HepG2 (cell line): ENCODE measurements around the gene EFNA2. TPM values are rescaled to one million over a fixed set of nuclear protein-coding genes. Genes with fewer than 3 reads are reported as not detected.
A peak's percentile ranks its signal among the peaks of the same experiment; 100 is the strongest.

Source experiments
- ADNP ChIP-seq: sonication (generic); formaldehyde crosslinking; IDR thresholded peaks from 2 replicates; pipeline ENCODE4 v1.4.0; 2020; ENCODE audit warnings: missing genetic modification reagents
- CHCHD3 ChIP-seq: sonication (generic); formaldehyde crosslinking; IDR thresholded peaks from 2 replicates; pipeline ENCODE4 v1.8.0; 2022; ENCODE audit warnings: mild to moderate bottlenecking, missing genetic modification reagents, moderate library complexity
- GATAD1 ChIP-seq: IDR thresholded peaks from 2 replicates; pipeline ENCODE4 v1.6.1; 2016; ENCODE audit warnings: missing genetic modification reagents, missing compliant biosample characterization
- GMEB1 ChIP-seq: sonication (generic); formaldehyde crosslinking; IDR thresholded peaks from 2 replicates; pipeline ENCODE4 v1.5.1; 2020; ENCODE audit warnings: missing genetic modification reagents, mild to moderate bottlenecking, borderline replicate concordance
- IRF9 ChIP-seq: sonication (generic); formaldehyde crosslinking; IDR thresholded peaks from 2 replicates; pipeline ENCODE4 v1.8.0; 2022; ENCODE audit warnings: missing genetic modification reagents, mild to moderate bottlenecking, borderline replicate concordance
- KMT2A ChIP-seq: sonication (generic); formaldehyde crosslinking; IDR thresholded peaks from 2 replicates; pipeline ENCODE4 v1.4.0; 2020; ENCODE audit warnings: missing genetic modification reagents
- SOX5 ChIP-seq: IDR thresholded peaks from 2 replicates; pipeline ENCODE4 v1.6.1; 2016; ENCODE audit warnings: borderline replicate concordance
- SSRP1 ChIP-seq: IDR thresholded peaks from 2 replicates; pipeline ENCODE4 v1.6.1; 2016; ENCODE audit warnings: control low read depth
- ZBTB7A ChIP-seq: sonication (generic); formaldehyde crosslinking; IDR thresholded peaks from 2 replicates; pipeline ENCODE4 v1.8.0; 2022; ENCODE audit warnings: mild to moderate bottlenecking, missing genetic modification reagents
- ZNF12 ChIP-seq: sonication (generic); formaldehyde crosslinking; IDR thresholded peaks from 2 replicates; pipeline ENCODE4 v1.5.0; 2020; ENCODE audit warnings: missing genetic modification reagents
- ZNF18 ChIP-seq: sonication (generic); formaldehyde crosslinking; IDR thresholded peaks from 2 replicates; pipeline ENCODE4 v1.8.0; 2022; ENCODE audit warnings: mild to moderate bottlenecking, missing genetic modification reagents; ENCODE audit not compliant: insufficient replicate concordance
- ZNF263 ChIP-seq: sonication (generic); formaldehyde crosslinking; IDR thresholded peaks from 2 replicates; pipeline ENCODE4 v1.4.0; 2020; ENCODE audit warnings: missing genetic modification reagents
- ZNF496 ChIP-seq: sonication (generic); formaldehyde crosslinking; IDR thresholded peaks from 2 replicates; pipeline ENCODE4 v1.8.1; 2023; ENCODE audit warnings: mild to moderate bottlenecking, moderate library complexity, missing genetic modification reagents; ENCODE audit not compliant: insufficient replicate concordance
- ZNF619 ChIP-seq: sonication (generic); formaldehyde crosslinking; IDR thresholded peaks from 2 replicates; pipeline ENCODE4 v1.4.0; 2020; ENCODE audit warnings: mild to moderate bottlenecking, missing genetic modification reagents
- ZNF782 ChIP-seq: sonication (generic); formaldehyde crosslinking; IDR thresholded peaks from 2 replicates; pipeline ENCODE4 v1.4.0; 2020; ENCODE audit warnings: missing genetic modification reagents, mild to moderate bottlenecking, borderline replicate concordance
- ZNF816 ChIP-seq: sonication (generic); formaldehyde crosslinking; IDR thresholded peaks from 2 replicates; pipeline ENCODE4 v1.8.0; 2022; ENCODE audit warnings: missing genetic modification reagents, mild to moderate bottlenecking, borderline replicate concordance
- polyA plus RNA-seq, 8 experiments: library from polyadenylated mRNA; depleted of rRNA in 3 of 8; stranded (reverse) in 7 of 8; unstranded in 1 of 8; fragments of >200 nt; fragmentation: Illumina TruSeq in 4 of 8; extraction: Trizol in 4 of 8; gene quantifications; 2 replicates each; pipeline versions ENCODE4 v1.2.1 to v1.2.3, GENCODE V29; 2011 to 2016; ENCODE audit warnings: low read depth in 4 of 8, missing spikeins in 1 of 8, mixed read lengths in 1 of 8; ENCODE audit not compliant: insufficient read depth in 1 of 8
- total RNA-seq, 5 experiments: library from RNA; depleted of rRNA; stranded (reverse); fragments of >200 nt; fragmentation: Illumina TruSeq; extraction: Trizol; gene quantifications; 2 replicates each; pipeline ENCODE4 v1.2.3, GENCODE V29; 2016; ENCODE audit warnings: low read depth in 1 of 5
- TF ChIP-seq, protein P1 (sequence below): sonication (generic); formaldehyde crosslinking; IDR thresholded peaks from 2 replicates; pipeline ENCODE4 v1.4.0; 2020; ENCODE audit warnings: missing genetic modification reagents, borderline replicate concordance
- TF ChIP-seq, protein P2 (sequence below): sonication (generic); formaldehyde crosslinking; IDR thresholded peaks from 2 replicates; pipeline ENCODE4 v1.9.0; 2021; ENCODE audit warnings: missing genetic modification reagents, borderline replicate concordance

Gene EFNA2
- total and polyA plus RNA-seq, 2 of the 13 experiments (the other 11 are each of a cell fraction or from before 2014, with no cell fraction given) = 6.0 to 9.9 TPM

DNA sequence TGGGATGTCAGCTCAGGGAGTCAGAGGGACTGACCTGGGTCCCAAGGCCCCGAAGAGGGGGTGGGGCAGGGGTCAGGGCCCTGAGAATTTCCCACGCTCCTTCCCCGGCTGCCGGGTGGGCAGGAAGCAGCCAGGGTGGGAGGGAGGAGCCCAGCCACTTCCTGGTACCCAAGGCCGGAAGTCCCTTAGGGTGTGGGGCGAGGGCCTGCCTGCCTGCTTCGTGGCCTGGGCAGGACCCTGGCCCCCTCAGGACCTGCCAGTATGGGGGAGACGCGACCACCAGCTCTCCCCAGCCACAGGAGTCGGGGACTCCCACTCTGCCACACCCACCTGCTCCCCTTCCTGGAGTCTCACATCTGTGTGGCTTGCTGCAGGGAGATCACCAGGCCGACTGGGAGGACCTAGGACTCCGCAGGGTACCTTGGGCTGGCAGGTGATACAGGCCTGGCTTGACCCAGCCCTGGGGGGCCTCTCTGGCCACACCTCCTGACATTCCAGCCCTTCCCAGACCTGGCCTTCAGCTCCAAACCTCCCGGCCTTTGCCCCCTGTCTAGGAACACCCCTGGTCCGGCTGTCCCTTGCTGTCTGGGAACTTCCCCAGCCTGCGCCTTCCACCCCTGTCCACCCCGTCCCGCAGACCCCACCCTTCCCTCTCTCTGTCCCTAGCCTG lies 26.3 kb upstream of the EFNA2 start (continued):
- peak; percentile 95 for TF ChIP-seq ZNF263 (CRISPR knock-in tag)
- peak; percentile 96; the same call in 1 of the 2 replicates for TF ChIP-seq SSRP1 (CRISPR knock-in tag)
- TF ChIP-seq GATAD1 (CRISPR knock-in tag) = 0 out of 2 replicates have a peak, but pooled peaks have one; percentile 48
- TF ChIP-seq CHCHD3 (CRISPR knock-in tag) = no peak
- no peak for TF ChIP-seq ADNP
- no peak; the same call in 1 of the 2 replicates for TF ChIP-seq ZNF12 (CRISPR knock-in tag)
- TF ChIP-seq, protein P1, sequence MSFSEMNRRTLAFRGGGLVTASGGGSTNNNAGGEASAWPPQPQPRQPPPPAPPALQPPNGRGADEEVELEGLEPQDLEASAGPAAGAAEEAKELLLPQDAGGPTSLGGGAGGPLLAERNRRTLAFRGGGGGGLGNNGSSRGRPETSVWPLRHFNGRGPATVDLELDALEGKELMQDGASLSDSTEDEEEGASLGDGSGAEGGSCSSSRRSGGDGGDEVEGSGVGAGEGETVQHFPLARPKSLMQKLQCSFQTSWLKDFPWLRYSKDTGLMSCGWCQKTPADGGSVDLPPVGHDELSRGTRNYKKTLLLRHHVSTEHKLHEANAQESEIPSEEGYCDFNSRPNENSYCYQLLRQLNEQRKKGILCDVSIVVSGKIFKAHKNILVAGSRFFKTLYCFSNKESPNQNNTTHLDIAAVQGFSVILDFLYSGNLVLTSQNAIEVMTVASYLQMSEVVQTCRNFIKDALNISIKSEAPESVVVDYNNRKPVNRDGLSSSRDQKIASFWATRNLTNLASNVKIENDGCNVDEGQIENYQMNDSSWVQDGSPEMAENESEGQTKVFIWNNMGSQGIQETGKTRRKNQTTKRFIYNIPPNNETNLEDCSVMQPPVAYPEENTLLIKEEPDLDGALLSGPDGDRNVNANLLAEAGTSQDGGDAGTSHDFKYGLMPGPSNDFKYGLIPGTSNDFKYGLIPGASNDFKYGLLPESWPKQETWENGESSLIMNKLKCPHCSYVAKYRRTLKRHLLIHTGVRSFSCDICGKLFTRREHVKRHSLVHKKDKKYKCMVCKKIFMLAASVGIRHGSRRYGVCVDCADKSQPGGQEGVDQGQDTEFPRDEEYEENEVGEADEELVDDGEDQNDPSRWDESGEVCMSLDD = peak; percentile 74; the same call in 1 of the 2 replicates
- TF ChIP-seq ZNF782 (CRISPR knock-in tag) = peak; percentile 85
- 0 out of 2 replicates have a peak, but pooled peaks have one; percentile 21 for TF ChIP-seq KMT2A (CRISPR knock-in tag)
- peak; percentile 89 for TF ChIP-seq ZNF18 (CRISPR knock-in tag)
- TF ChIP-seq ZNF816 (CRISPR knock-in tag) = no peak
- TF ChIP-seq ZNF496 (CRISPR knock-in tag) = no peak
- TF ChIP-seq IRF9 (CRISPR knock-in tag) = peak; percentile 78
- peak; percentile 97 for TF ChIP-seq ZBTB7A (CRISPR knock-in tag)
- TF ChIP-seq, protein P2, sequence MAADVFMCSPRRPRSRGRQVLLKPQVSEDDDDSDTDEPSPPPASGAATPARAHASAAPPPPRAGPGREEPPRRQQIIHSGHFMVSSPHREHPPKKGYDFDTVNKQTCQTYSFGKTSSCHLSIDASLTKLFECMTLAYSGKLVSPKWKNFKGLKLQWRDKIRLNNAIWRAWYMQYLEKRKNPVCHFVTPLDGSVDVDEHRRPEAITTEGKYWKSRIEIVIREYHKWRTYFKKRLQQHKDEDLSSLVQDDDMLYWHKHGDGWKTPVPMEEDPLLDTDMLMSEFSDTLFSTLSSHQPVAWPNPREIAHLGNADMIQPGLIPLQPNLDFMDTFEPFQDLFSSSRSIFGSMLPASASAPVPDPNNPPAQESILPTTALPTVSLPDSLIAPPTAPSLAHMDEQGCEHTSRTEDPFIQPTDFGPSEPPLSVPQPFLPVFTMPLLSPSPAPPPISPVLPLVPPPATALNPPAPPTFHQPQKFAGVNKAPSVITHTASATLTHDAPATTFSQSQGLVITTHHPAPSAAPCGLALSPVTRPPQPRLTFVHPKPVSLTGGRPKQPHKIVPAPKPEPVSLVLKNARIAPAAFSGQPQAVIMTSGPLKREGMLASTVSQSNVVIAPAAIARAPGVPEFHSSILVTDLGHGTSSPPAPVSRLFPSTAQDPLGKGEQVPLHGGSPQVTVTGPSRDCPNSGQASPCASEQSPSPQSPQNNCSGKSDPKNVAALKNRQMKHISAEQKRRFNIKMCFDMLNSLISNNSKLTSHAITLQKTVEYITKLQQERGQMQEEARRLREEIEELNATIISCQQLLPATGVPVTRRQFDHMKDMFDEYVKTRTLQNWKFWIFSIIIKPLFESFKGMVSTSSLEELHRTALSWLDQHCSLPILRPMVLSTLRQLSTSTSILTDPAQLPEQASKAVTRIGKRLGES (CRISPR knock-in tag) = no peak
- peak; percentile 47; the same call in 1 of the 2 replicates for TF ChIP-seq SOX5 (CRISPR knock-in tag)
- TF ChIP-seq ZNF619 (CRISPR knock-in tag) = no peak
- TF ChIP-seq GMEB1 (CRISPR knock-in tag) = 0 out of 2 replicates have a peak, but pooled peaks have one; percentile 54
